ENCODE measurements around the gene DYNC1H1.

DYNC1H1 gene

GRCh38 chr14:101972126-101972866 lies 7.9 kb downstream of the DYNC1H1 start (continued):
- TF ChIP-seq ZNF692 (tag by site-specific recombination; IDR thresholded peaks at IDR 0.05) (peak; percentile 66; the same call in 1 of the 2 replicates), ZNF600 (tag by site-specific recombination; IDR thresholded peaks at IDR 0.05) (peak; percentile 95), ZNF704 (tag by site-specific recombination; IDR thresholded peaks at IDR 0.05) (no peak), ZNF585B (tag by site-specific recombination; IDR thresholded peaks at IDR 0.05) (no peak), AEBP2 (tag by site-specific recombination; IDR thresholded peaks at IDR 0.05; ENCODE audit: borderline replicate concordance) (no peak)
- TF ChIP-seq, protein P1, sequence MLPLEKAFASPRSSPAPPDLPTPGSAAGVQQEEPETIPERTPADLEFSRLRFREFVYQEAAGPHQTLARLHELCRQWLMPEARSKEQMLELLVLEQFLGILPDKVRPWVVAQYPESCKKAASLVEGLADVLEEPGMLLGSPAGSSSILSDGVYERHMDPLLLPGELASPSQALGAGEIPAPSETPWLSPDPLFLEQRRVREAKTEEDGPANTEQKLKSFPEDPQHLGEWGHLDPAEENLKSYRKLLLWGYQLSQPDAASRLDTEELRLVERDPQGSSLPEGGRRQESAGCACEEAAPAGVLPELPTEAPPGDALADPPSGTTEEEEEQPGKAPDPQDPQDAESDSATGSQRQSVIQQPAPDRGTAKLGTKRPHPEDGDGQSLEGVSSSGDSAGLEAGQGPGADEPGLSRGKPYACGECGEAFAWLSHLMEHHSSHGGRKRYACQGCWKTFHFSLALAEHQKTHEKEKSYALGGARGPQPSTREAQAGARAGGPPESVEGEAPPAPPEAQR (tag by site-specific recombination; IDR thresholded peaks at IDR 0.05) = no peak

- no peak overlapping the region for H3K27ac ChIP-seq (ENCODE audit: extremely low read depth, low read depth, low read length)
Observed at GRCh38 chr14:101973356-101973755, 9.0 kb downstream of the DYNC1H1 start.

GRCh38 chr14:101975231-101975630 lies 10.9 kb downstream of the DYNC1H1 start:
- ChIA-PET POLR2A (no interaction called here), CTCF (interaction anchor here (0.8 to 1.1 kb wide), 3 partner anchors 14 to 268 kb away, joined by 3 to 5 read pairs (median 4); no protein-coding TSS in a partner anchor)
- Histone ChIP-seq H3K36me3 (ENCODE audit: control insufficient read depth in 2 of 2, insufficient read depth in 1 of 2, low read length in 2 of 2) (peaks cover 40 to 53% of the 10 kb centered on the region in 2 experiments), H3K27ac (ENCODE audit: extremely low read depth, low read depth, low read length) (no peak overlapping the region), H3K4me1 (ENCODE audit: control insufficient read depth, insufficient read depth, low read length) (0 out of 2 replicates have a peak, but pooled peaks cover 4% of the 10 kb centered on the region), H3K9me3 (ENCODE audit: control insufficient read depth, insufficient read depth, low read depth, low read length) (no peaks in the 10 kb centered on the region), H3K4me3 (ENCODE audit: low read depth, low read length) (no peak overlapping the region)
- TF ChIP-seq, protein P2, sequence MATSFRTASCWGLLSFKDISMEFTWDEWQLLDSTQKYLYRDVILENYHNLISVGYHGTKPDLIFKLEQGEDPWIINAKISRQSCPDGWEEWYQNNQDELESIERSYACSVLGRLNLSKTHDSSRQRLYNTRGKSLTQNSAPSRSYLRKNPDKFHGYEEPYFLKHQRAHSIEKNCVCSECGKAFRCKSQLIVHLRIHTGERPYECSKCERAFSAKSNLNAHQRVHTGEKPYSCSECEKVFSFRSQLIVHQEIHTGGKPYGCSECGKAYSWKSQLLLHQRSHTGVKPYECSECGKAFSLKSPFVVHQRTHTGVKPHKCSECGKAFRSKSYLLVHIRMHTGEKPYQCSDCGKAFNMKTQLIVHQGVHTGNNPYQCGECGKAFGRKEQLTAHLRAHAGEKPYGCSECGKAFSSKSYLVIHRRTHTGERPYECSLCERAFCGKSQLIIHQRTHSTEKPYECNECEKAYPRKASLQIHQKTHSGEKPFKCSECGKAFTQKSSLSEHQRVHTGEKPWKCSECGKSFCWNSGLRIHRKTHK (tag by site-specific recombination; IDR thresholded peaks at IDR 0.05) = no peak
- no peak for TF ChIP-seq WT1 (tag by site-specific recombination; IDR thresholded peaks at IDR 0.05)
- TF ChIP-seq ZNF394 (tag by site-specific recombination; IDR thresholded peaks at IDR 0.05; ENCODE audit: borderline replicate concordance) = no peak
- TF ChIP-seq ZNF138 (tag by site-specific recombination; IDR thresholded peaks at IDR 0.05; ENCODE audit: borderline replicate concordance) = no peak
- TF ChIP-seq ZNF148 (tag by site-specific recombination; IDR thresholded peaks at IDR 0.05; ENCODE audit: borderline replicate concordance) = no peak
- TF ChIP-seq, protein P3, sequence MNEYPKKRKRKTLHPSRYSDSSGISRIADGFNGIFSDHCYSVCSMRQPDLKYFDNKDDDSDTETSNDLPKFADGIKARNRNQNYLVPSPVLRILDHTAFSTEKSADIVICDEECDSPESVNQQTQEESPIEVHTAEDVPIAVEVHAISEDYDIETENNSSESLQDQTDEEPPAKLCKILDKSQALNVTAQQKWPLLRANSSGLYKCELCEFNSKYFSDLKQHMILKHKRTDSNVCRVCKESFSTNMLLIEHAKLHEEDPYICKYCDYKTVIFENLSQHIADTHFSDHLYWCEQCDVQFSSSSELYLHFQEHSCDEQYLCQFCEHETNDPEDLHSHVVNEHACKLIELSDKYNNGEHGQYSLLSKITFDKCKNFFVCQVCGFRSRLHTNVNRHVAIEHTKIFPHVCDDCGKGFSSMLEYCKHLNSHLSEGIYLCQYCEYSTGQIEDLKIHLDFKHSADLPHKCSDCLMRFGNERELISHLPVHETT (tag by site-specific recombination; IDR thresholded peaks at IDR 0.05) = no peak
- TF ChIP-seq ZNF335 (tag by site-specific recombination; conservative IDR thresholded peaks at IDR 0.05) = no peak
- TF ChIP-seq ZNF621 (tag by site-specific recombination; IDR thresholded peaks at IDR 0.05) = no peak
- no peak for TF ChIP-seq ZNF785 (tag by site-specific recombination; IDR thresholded peaks at IDR 0.05)
- no peak for TF ChIP-seq ZBTB8A (tag by site-specific recombination; IDR thresholded peaks at IDR 0.05)
- TF ChIP-seq ZNF791 (tag by site-specific recombination; IDR thresholded peaks at IDR 0.05) = no peak

More at GRCh38 chr14:101973356-101973755, 9.0 kb downstream of the DYNC1H1 start:
- ChIA-PET POLR2A (interaction anchor here (1.0 kb wide), 1 partner anchor 25 kb away, joined by 4 read pairs; no protein-coding TSS in a partner anchor), CTCF (interaction anchor here (0.6 to 2.9 kb wide), 3 partner anchors 13 to 349 kb away, joined by 3 to 13 read pairs (median 7); no protein-coding TSS in a partner anchor)
- Histone ChIP-seq H3K4me1 (ENCODE audit: control insufficient read depth, insufficient read depth, low read length) (0 out of 2 replicates have a peak, but pooled peaks cover 4% of the 10 kb centered on the region), H3K9me3 (ENCODE audit: control insufficient read depth, insufficient read depth, low read depth, low read length) (no peaks in the 10 kb centered on the region), H3K36me3 (ENCODE audit: control insufficient read depth in 2 of 2, insufficient read depth in 1 of 2, low read length in 2 of 2) (peaks cover 26 to 49% of the 10 kb centered on the region in 2 experiments), H3K4me3 (ENCODE audit: low read depth, low read length) (no peak overlapping the region)
- TF ChIP-seq ZNF664 (tag by site-specific recombination; IDR thresholded peaks at IDR 0.05) = no peak
- no peak for TF ChIP-seq ZNF423 (tag by site-specific recombination; IDR thresholded peaks at IDR 0.05)
- no peak for TF ChIP-seq ZNF140 (tag by site-specific recombination; IDR thresholded peaks at IDR 0.05)
- TF ChIP-seq PRDM1 (tag by site-specific recombination; IDR thresholded peaks at IDR 0.05) = no peak
- TF ChIP-seq BCL11A (tag by site-specific recombination; IDR thresholded peaks at IDR 0.05; ENCODE audit: low read depth) = no peak
- no peak for TF ChIP-seq HOXC10 (CRISPR knock-in tag; IDR thresholded peaks at IDR 0.05)
- TF ChIP-seq ZNF791 (tag by site-specific recombination; IDR thresholded peaks at IDR 0.05) = no peak
- no peak for TF ChIP-seq ZSCAN16 (tag by site-specific recombination; IDR thresholded peaks at IDR 0.05)
- TF ChIP-seq ZNF792 (tag by site-specific recombination; IDR thresholded peaks at IDR 0.05) = no peak
